HG02973 (cell line): Measurements from ENCODE around the gene FCN3.

Experiments used
- ATAC-seq: cut with Tn5 transposase; IDR thresholded peaks from one replicate; pipeline ENCODE4 v1.9.1; 2021; ENCODE audit warnings: moderate library complexity; ENCODE audit not compliant: unreplicated experiment

The FCN3 gene

GRCh38 chr1:27360159-27361043 lies 14.2 kb downstream of the FCN3 start:
- no peak for ATAC-seq

DNA sequence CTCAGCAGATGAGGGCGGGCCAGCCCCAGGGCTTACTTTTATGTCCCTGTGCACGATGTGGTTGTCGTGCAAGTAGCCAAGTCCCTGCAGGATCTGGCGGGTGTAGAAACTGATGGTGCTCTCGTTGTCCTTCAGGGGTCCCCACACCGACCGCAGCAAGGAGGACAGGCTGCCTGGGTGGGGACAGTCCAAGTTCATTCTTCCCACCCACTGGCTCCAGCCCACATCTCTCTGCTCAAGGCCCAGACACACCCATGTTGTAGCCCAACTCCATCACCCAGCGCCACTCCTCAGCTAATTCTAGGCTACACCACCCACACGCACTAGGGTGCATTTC lies 14.8 kb downstream of the FCN3 start:
- ATAC-seq, result no peak

DNA sequence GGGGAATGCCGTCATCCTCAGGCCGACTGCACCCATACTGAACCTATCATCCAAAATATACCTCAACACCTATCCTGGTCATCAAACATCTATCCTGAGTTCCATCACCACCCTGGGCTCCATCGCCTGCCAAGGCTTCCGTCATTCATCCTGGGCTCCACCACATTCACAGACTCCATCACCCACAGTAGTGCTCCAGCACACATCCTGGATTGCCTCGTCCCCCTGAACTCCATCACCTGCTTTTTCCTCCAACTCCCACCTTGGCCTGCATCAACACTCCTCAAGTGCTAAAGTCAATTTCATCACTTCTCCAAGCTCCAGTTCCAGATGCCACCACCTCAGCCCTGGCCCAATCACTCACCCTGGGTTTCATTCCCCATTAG lies 15.7 kb downstream of the FCN3 start:
- no peak for ATAC-seq

GRCh38 chr1:27358038-27358927 lies 16.3 kb downstream of the FCN3 start:
- no peak for ATAC-seq

GRCh38 chr1:27357281-27358037 lies 17.2 kb downstream of the FCN3 start:
- ATAC-seq, result no peak

GRCh38 chr1:27356619-27357280 lies 17.9 kb downstream of the FCN3 start:
- ATAC-seq, result no peak

GRCh38 chr1:27356277-27356618 lies 18.4 kb downstream of the FCN3 start:
- no peak for ATAC-seq

- ATAC-seq, result no peak
Observed at GRCh38 chr1:27355683-27356082, 18.9 kb downstream of the FCN3 start.

- ATAC-seq, result no peak
Observed at GRCh38 chr1:27353629-27354028, 21.0 kb downstream of the FCN3 start.

DNA sequence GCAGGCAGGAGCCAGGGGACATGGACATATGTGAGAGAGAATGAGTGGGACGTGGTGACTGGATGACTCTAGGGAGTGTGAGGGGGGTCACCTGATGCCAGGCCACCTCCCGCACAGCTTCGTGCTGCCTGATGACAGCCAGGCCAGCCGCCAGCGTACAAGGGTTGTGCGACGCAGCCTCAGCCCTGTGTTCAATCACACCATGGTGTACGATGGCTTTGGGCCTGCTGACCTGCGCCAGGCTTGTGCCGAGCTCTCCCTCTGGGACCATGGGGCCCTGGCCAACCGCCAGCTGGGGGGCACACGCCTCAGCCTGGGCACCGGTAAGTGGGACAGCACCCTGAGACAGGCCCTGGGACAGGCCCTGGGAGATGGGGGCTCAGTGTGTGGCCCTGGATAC lies 21.5 kb downstream of the FCN3 start:
- ATAC-seq, result no peak

- ATAC-seq, result no peak
Observed at GRCh38 chr1:27351541-27352107, 23.0 kb downstream of the FCN3 start.

GRCh38 chr1:27350663-27351540 lies 23.7 kb downstream of the FCN3 start:
- ATAC-seq, result no peak

DNA sequence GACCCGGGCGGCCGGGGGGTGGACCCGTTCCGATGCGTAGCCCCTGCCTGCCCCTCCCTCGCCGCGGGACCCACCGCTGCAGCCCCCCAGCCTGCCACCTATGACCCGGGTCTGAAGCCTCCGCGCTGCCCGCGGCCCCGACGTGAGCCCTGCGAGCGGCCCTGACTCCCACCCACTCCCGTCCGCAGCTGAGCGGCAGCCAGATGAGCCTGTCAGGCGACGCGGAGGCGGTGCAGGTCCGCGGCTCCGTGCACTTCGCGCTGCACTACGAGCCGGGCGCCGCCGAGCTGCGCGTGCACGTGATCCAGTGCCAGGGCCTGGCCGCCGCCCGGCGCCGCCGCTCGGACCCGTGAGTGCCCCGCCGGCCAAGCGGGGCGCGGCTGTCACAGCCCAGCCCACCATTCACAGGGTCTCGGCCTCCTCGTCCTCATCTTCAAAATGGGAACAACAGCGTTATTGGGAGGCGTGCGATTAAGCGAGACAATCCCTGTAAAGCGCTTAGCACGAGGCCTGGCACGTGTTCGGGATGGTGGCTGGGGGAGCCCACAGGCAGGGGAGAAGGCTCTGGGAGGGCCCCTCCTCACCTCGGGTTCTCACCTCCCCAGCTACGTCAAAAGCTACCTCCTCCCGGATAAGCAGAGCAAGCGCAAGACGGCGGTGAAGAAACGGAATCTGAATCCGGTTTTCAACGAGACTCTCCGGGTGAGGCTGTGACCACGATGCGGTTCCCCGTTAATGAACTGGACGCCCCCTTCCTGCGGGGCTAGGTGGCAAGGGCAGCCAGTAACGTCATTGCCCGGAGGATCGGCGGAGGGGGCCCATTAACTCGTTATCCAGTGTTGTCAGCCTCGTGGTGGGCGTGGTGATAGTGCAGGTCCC lies 24.6 kb downstream of the FCN3 start:
- ATAC-seq, result no peak

DNA sequence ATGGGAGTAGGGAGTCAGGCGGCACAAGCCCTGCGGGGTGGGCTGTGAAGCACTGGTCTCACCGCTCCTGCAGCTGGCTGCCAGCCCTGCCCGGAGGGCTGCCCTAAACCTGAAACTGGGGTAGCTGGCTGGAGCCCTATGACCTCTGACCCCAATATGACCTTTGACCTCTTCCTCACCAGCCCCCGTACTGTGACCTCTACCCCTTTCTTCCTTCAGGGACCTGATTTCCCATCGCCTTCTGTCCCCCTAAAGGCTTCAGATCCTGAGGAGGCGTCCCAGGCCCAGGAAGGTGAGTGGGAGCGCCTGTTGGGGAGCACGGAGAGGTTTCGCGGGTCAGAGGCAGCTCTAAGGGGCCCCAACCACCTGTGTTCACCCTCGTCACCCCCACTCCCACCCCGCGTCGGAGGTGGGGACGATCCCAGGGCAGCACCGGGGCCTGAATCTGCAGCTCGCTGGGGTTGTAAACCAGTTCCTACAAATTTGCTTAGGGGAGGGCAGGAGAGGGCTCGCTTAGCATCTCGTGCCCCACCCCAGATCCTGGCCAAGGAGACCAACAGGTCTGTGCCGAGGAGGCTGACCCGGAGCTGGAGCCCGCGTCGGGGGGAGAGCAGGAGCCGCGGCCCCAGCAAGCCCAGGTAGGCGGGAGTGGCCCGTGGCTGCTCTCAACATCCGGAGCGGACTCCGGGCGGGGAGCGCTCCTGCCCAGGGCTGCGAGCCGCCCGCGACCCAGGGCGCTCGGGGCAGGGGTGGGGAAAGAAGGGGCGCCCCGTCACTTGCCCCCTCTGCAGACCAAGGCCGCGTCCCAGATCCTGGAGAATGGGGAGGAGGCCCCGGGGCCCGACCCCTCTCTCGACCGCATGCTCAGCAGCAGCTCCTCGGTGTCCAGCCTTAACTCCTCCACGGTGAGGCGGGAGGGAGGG lies 25.5 kb downstream of the FCN3 start:
- ATAC-seq, result no peak

- ATAC-seq, result no peak
Observed at GRCh38 chr1:27346991-27347624, 27.5 kb downstream of the FCN3 start.

DNA sequence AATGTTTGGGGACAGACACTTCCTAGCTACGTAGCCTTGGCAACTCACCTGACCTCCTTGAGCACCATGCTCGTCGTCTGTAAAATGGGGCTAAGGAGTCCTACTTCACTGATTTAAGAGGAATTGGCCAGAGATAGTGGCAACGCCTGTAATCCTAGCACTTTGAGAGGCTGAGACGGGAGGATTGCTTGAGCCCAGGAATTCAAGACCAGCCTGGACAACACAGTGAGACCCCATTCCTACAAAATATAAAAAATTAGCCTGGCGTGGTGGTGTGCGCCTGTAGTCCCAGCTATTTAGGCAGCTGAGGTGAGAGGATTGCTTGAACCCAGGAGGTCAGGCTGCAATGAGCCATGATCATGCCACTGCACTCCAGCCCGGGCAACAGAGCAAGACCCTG lies 28.3 kb downstream of the FCN3 start:
- no peak for ATAC-seq

GRCh38 chr1:27345272-27345671 lies 29.4 kb downstream of the FCN3 start:
- ATAC-seq, result no peak
